Measurements from ENCODE around the gene CRYAB. TPM values are rescaled to one million over a fixed set of nuclear protein-coding genes. Genes with fewer than 3 reads are reported as not detected.
A peak's percentile ranks its signal among the peaks of the same experiment; 100 is the strongest.

CRYAB gene
- total RNA-seq, 1 experiment from 2014 or later: not detected

DNA sequence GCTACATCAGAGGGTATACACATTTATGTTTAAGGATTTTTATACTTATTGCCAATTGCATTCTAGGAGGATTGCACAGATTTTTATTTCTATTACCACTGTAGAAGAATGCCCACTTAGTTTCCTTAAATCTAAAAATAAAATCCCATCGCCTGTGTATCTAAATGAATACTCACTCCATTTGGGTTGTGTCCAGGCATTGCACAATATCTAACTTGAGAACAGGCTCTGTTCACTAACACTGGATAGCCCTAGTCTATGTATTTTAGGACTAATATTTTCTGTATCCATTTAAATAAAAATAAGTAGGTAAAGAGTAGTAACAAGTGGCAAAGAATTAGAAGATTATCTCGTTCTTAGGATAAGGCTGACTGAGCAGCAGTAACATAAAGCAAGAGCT lies 11.2 kb upstream of the CRYAB start:
- TF ChIP-seq EZH2 (IDR thresholded peaks at IDR 0.05; ENCODE audit: low read length, unreplicated experiment): no peak
- TF ChIP-seq EZH2phosphoT487 (IDR thresholded peaks at IDR 0.05; ENCODE audit: borderline replicate concordance, low read length): no peak
- no peaks in the 10 kb centered on the region for H3K9me2 ChIP-seq (replicated peaks; ENCODE audit: low read length)
- ChIA-PET CTCF (no interaction called here), POLR2A (ENCODE audit: unreplicated experiment) (no interaction called here)
- no peaks in the 10 kb centered on the region for H3K27me3 ChIP-seq (ENCODE audit: low read length)
- H3K4me3 ChIP-seq (ENCODE audit: low read length): no peak overlapping the region
- H3K4me1 ChIP-seq (ENCODE audit: insufficient read depth, low read length): peaks cover 41% of the 10 kb centered on the region
- intact Hi-C loops (cut with micrococcal nuclease): no loop called here
- no peak overlapping the region for H3K4me2 ChIP-seq (ENCODE audit: low read length)
- H4K20me1 ChIP-seq (ENCODE audit: low read length): no peaks in the 10 kb centered on the region
- no peak overlapping the region for H2AFZ ChIP-seq (ENCODE audit: low read length)
- H3K9ac ChIP-seq (ENCODE audit: low read length): no peak overlapping the region
- ATAC-seq (no peak), DNase-seq (peak; percentile 65)
- no peaks in the 10 kb centered on the region for H3F3A ChIP-seq (ENCODE audit: low read length, unreplicated experiment)
- H3K36me3 ChIP-seq (ENCODE audit: low read depth, low read length): no peaks in the 10 kb centered on the region
- H3K9me3 ChIP-seq (ENCODE audit: low read length): no peaks in the 10 kb centered on the region
- no peak overlapping the region for H3K27ac ChIP-seq (ENCODE audit: low read length)
- H3K79me2 ChIP-seq (ENCODE audit: low read length): no peaks in the 10 kb centered on the region
- BruUV-seq (replicated peaks): no TSS peak

GRCh38 chr11:111921541-111922230 lies 10.1 kb upstream of the CRYAB start:
- ChIA-PET CTCF (no interaction called here), POLR2A (ENCODE audit: unreplicated experiment) (no interaction called here)
- Histone ChIP-seq H3K4me1 (ENCODE audit: insufficient read depth, low read length) (peaks cover 37% of the 10 kb centered on the region), H3K9me3 (ENCODE audit: low read length) (no peaks in the 10 kb centered on the region), H3K79me2 (ENCODE audit: low read length) (no peaks in the 10 kb centered on the region), H3K4me2 (ENCODE audit: low read length) (no peak overlapping the region), H2AFZ (ENCODE audit: low read length) (no peak overlapping the region), H3K27ac (ENCODE audit: low read length) (no peak overlapping the region), H3K9me2 (replicated peaks; ENCODE audit: low read length) (no peaks in the 10 kb centered on the region), H3K9ac (ENCODE audit: low read length) (no peak overlapping the region), H4K20me1 (ENCODE audit: low read length) (no peaks in the 10 kb centered on the region), H3K4me3 (ENCODE audit: low read length) (no peak overlapping the region), H3K27me3 (ENCODE audit: low read length) (no peaks in the 10 kb centered on the region), H3F3A (ENCODE audit: low read length, unreplicated experiment) (no peaks in the 10 kb centered on the region), H3K36me3 (ENCODE audit: low read depth, low read length) (no peaks in the 10 kb centered on the region)
- no peak for ATAC-seq
- TF ChIP-seq EZH2phosphoT487 (IDR thresholded peaks at IDR 0.05; ENCODE audit: borderline replicate concordance, low read length): no peak
- TF ChIP-seq EZH2 (IDR thresholded peaks at IDR 0.05; ENCODE audit: low read length, unreplicated experiment): no peak
- TF ChIP-seq, protein P1, sequence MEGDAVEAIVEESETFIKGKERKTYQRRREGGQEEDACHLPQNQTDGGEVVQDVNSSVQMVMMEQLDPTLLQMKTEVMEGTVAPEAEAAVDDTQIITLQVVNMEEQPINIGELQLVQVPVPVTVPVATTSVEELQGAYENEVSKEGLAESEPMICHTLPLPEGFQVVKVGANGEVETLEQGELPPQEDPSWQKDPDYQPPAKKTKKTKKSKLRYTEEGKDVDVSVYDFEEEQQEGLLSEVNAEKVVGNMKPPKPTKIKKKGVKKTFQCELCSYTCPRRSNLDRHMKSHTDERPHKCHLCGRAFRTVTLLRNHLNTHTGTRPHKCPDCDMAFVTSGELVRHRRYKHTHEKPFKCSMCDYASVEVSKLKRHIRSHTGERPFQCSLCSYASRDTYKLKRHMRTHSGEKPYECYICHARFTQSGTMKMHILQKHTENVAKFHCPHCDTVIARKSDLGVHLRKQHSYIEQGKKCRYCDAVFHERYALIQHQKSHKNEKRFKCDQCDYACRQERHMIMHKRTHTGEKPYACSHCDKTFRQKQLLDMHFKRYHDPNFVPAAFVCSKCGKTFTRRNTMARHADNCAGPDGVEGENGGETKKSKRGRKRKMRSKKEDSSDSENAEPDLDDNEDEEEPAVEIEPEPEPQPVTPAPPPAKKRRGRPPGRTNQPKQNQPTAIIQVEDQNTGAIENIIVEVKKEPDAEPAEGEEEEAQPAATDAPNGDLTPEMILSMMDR (conservative IDR thresholded peaks at IDR 0.05; ENCODE audit: low read depth, low read length): no peak
- no peak for DNase-seq
- BruUV-seq (replicated peaks): no TSS peak
- intact Hi-C loops (cut with micrococcal nuclease): no loop called here

- Histone ChIP-seq H3K4me3 (ENCODE audit: low read length) (no peak overlapping the region), H2AFZ (ENCODE audit: low read length) (no peak overlapping the region), H3K27ac (ENCODE audit: low read length) (no peak overlapping the region), H4K20me1 (ENCODE audit: low read length) (no peaks in the 10 kb centered on the region), H3K9me3 (ENCODE audit: low read length) (no peaks in the 10 kb centered on the region), H3K4me2 (ENCODE audit: low read length) (no peak overlapping the region), H3K27me3 (ENCODE audit: low read length) (no peaks in the 10 kb centered on the region), H3K36me3 (ENCODE audit: low read depth, low read length) (no peaks in the 10 kb centered on the region), H3K9ac (ENCODE audit: low read length) (no peak overlapping the region), H3K4me1 (ENCODE audit: insufficient read depth, low read length) (peaks cover 31% of the 10 kb centered on the region), H3F3A (ENCODE audit: low read length, unreplicated experiment) (no peaks in the 10 kb centered on the region), H3K9me2 (replicated peaks; ENCODE audit: low read length) (no peaks in the 10 kb centered on the region), H3K79me2 (ENCODE audit: low read length) (no peaks in the 10 kb centered on the region)
- no peak for ATAC-seq
- no TSS peak for BruUV-seq (replicated peaks)
- intact Hi-C loops (cut with micrococcal nuclease): no loop called here
- no peak for DNase-seq
- ChIA-PET CTCF (no interaction called here), POLR2A (ENCODE audit: unreplicated experiment) (no interaction called here)
- TF ChIP-seq EZH2phosphoT487 (IDR thresholded peaks at IDR 0.05; ENCODE audit: borderline replicate concordance, low read length) (no peak), EZH2 (IDR thresholded peaks at IDR 0.05; ENCODE audit: low read length, unreplicated experiment) (no peak)
- TF ChIP-seq, protein P1 (conservative IDR thresholded peaks at IDR 0.05; ENCODE audit: low read depth, low read length): no peak
Observed at GRCh38 chr11:111920908-111921307, 9.3 kb upstream of the CRYAB start.

Data from PC-3 (cell line).